ENCODE results near the gene FBXL14.
"Not testable (repeated sequence)": the region's sequence is repeated elsewhere in the genome, so short reads cannot be mapped to it uniquely, and the experiment has no call there.

FBXL14 gene

GRCh38 chr12:1619587-1619986 lies 25.2 kb upstream of the FBXL14 start:
- DNase-seq: no peak

- DNase-seq: no peak
These were observed 24.8 kb upstream of the FBXL14 start for GRCh38 chr12:1619159-1619558.

- DNase-seq: no peak
These were observed 24.1 kb upstream of the FBXL14 start for GRCh38 chr12:1618489-1618888.

GRCh38 chr12:1616233-1617066 lies 22.1 kb upstream of the FBXL14 start:
- DNase-seq: no peak

GRCh38 chr12:1614360-1614759 lies 20.0 kb upstream of the FBXL14 start:
- DNase-seq: no peak

GRCh38 chr12:1613860-1614259 lies 19.5 kb upstream of the FBXL14 start:
- no peak for DNase-seq

- DNase-seq: no peak
These were observed 17.6 kb upstream of the FBXL14 start for GRCh38 chr12:1611803-1612572.

GRCh38 chr12:1610072-1610643 lies 15.8 kb upstream of the FBXL14 start:
- DNase-seq: no peak

GRCh38 chr12:1608713-1609119 lies 14.3 kb upstream of the FBXL14 start:
- no peak for DNase-seq

- no peak for DNase-seq
These were observed 13.7 kb upstream of the FBXL14 start for GRCh38 chr12:1607940-1608712.

- no peak for DNase-seq
These were observed 11.7 kb upstream of the FBXL14 start for GRCh38 chr12:1606021-1606622.

- no peak for DNase-seq
These were observed 11.0 kb upstream of the FBXL14 start for GRCh38 chr12:1605129-1606020.

- DNase-seq: no peak
These were observed 10.1 kb upstream of the FBXL14 start for GRCh38 chr12:1604464-1604863.

GRCh38 chr12:1603269-1603993 lies 9.1 kb upstream of the FBXL14 start:
- no peak for DNase-seq

- DNase-seq: not testable (repeated sequence)
These were observed 8.3 kb upstream of the FBXL14 start for GRCh38 chr12:1602706-1603105.

- no peak for DNase-seq
These were observed 4.4 kb upstream of the FBXL14 start for GRCh38 chr12:1598757-1599156.

GRCh38 chr12:1595690-1596347 lies 1.4 kb upstream of the FBXL14 start:
- no peak for DNase-seq

- DNase-seq: no peak
These were observed 713 bp upstream of the FBXL14 start for GRCh38 chr12:1595026-1595561.

- no peak for DNase-seq
These were observed 448 bp downstream of the FBXL14 start for GRCh38 chr12:1594006-1594260.

Data from 8988T (cell line).